Stimulated activated CD4-positive, alpha-beta T cell treated with anti-CD3 and anti-CD28 coated beads, Interleukin-4, amount 100 ng/mL, for 48 hours (primary cell): ENCODE data around the gene ATP6V0A4.

Source experiments
- DNase-seq, 2 donors: peaks; one replicate each; pipeline ENCODE4 v3.0.0-alpha.2; 2020; ENCODE audit warnings: low read depth in 2 of 2

ATP6V0A4 gene

GRCh38 chr7:138662076-138662990 lies 135.7 kb downstream of the ATP6V0A4 start:
- no peak for DNase-seq

GRCh38 chr7:138661069-138661635 lies 136.8 kb downstream of the ATP6V0A4 start:
- no peak for DNase-seq

GRCh38 chr7:138658889-138659288 lies 139.1 kb downstream of the ATP6V0A4 start:
- DNase-seq = no peak

- DNase-seq = no peak
Observed at GRCh38 chr7:138657854-138658386, 140.1 kb downstream of the ATP6V0A4 start.

- no peak for DNase-seq
Observed at GRCh38 chr7:138656952-138657351, 141.0 kb downstream of the ATP6V0A4 start.
